HG03354 (cell line): Measurements from ENCODE around the gene BCR.

Experiments used
- ATAC-seq: cut with Tn5 transposase; IDR thresholded peaks from one replicate; pipeline ENCODE4 v1.9.1; 2021; ENCODE audit warnings: mild to moderate bottlenecking; ENCODE audit not compliant: unreplicated experiment, poor library complexity, severe bottlenecking

BCR gene

GRCh38 chr22:23238707-23239106 lies 58.4 kb downstream of the BCR start:
- no peak for ATAC-seq

- ATAC-seq, result no peak
These were observed 59.1 kb downstream of the BCR start for GRCh38 chr22:23239429-23239828.

- ATAC-seq, result no peak
These were observed 60.5 kb downstream of the BCR start for GRCh38 chr22:23240639-23241389.

GRCh38 chr22:23241562-23242472 lies 61.5 kb downstream of the BCR start:
- ATAC-seq, result no peak

- ATAC-seq, result no peak
These were observed 62.2 kb downstream of the BCR start for GRCh38 chr22:23242473-23243001.

GRCh38 chr22:23243006-23243573 lies 62.8 kb downstream of the BCR start:
- ATAC-seq, result no peak

- no peak for ATAC-seq
These were observed 63.8 kb downstream of the BCR start for GRCh38 chr22:23243859-23244689.

GRCh38 chr22:23244690-23245044 lies 64.4 kb downstream of the BCR start:
- ATAC-seq, result no peak

- ATAC-seq, result no peak
These were observed 64.9 kb downstream of the BCR start for GRCh38 chr22:23245045-23245798.

- no peak for ATAC-seq
These were observed 65.5 kb downstream of the BCR start for GRCh38 chr22:23245799-23246136.

- no peak for ATAC-seq
These were observed 66.9 kb downstream of the BCR start for GRCh38 chr22:23246982-23247766.

- no peak for ATAC-seq
These were observed 68.3 kb downstream of the BCR start for GRCh38 chr22:23248583-23248982.

- no peak for ATAC-seq
These were observed 69.9 kb downstream of the BCR start for GRCh38 chr22:23250056-23250784.

GRCh38 chr22:23250785-23251363 lies 70.6 kb downstream of the BCR start:
- ATAC-seq, result no peak

- no peak for ATAC-seq
These were observed 71.3 kb downstream of the BCR start for GRCh38 chr22:23251445-23252093.

GRCh38 chr22:23253475-23254055 lies 73.3 kb downstream of the BCR start:
- ATAC-seq, result no peak
